ENCODE measurements around the gene PDIA2.

DNA sequence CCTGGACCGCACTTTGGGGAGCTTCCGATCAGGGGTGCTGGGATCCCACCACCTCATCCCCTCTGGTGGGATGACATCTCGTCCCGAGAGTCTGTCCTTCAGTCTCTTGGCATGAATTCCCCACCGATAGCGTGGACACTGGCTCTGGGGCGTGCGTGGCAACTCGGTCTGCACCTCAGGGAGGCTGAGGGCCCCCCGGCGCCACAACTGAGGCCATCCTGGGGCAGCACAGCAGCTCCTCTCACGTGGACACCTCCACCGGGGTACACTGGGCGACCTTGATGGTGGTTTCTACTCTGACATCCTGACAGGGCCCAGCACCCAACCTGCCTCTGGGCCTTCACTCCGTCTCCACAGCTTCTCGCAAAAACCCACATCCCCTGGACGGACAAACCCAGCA is 8.6 kb downstream of the PDIA2 start:
- TF ChIP-seq EZH2 (IDR thresholded peaks at IDR 0.05; ENCODE audit: borderline replicate concordance, low read depth, low read length, poor library complexity, severe bottlenecking): no peak
- TF ChIP-seq, protein P1, sequence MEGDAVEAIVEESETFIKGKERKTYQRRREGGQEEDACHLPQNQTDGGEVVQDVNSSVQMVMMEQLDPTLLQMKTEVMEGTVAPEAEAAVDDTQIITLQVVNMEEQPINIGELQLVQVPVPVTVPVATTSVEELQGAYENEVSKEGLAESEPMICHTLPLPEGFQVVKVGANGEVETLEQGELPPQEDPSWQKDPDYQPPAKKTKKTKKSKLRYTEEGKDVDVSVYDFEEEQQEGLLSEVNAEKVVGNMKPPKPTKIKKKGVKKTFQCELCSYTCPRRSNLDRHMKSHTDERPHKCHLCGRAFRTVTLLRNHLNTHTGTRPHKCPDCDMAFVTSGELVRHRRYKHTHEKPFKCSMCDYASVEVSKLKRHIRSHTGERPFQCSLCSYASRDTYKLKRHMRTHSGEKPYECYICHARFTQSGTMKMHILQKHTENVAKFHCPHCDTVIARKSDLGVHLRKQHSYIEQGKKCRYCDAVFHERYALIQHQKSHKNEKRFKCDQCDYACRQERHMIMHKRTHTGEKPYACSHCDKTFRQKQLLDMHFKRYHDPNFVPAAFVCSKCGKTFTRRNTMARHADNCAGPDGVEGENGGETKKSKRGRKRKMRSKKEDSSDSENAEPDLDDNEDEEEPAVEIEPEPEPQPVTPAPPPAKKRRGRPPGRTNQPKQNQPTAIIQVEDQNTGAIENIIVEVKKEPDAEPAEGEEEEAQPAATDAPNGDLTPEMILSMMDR (conservative IDR thresholded peaks at IDR 0.05; ENCODE audit: low read depth, low read length): no peak

All from A673 (cell line).